Measurements from ENCODE around the gene KCTD2. TPM values are rescaled to one million over a fixed set of nuclear protein-coding genes. Genes with fewer than 3 reads are reported as not detected.

KCTD2 gene
- total and polyA plus RNA-seq, 9 of the 15 experiments (the other 6 are each of a cell fraction or from before 2014, with no cell fraction given), result 1.7 to 32.9 (median 15.8) TPM

GRCh38 chr17:75097865-75098264 is 50.8 kb downstream of the KCTD2 start:
- no peak for ATAC-seq
- BruUV-seq (replicated peaks), result no TSS peak
- Histone ChIP-seq H3K27me3 (ENCODE audit: control insufficient read depth in 2 of 2, insufficient read depth in 2 of 2, low read length in 2 of 2) (no peaks in the 10 kb centered on the region), H3K27ac (ENCODE audit: extremely low read depth, low read depth, low read length) (no peak overlapping the region), H3K4me2 (ENCODE audit: insufficient read depth, low read length) (no peak overlapping the region), H3K9me3 (replicated peaks; ENCODE audit: control insufficient read depth, insufficient read depth, low read depth, low read length) (no peaks in the 10 kb centered on the region), H3K9me1 (ENCODE audit: control insufficient read depth, insufficient read depth, low read length) (no peaks in the 10 kb centered on the region), H3K4me3 (no peak overlapping the region), H4K20me1 (replicated peaks; ENCODE audit: control insufficient read depth, insufficient read depth, low read length) (no peaks in the 10 kb centered on the region), H3K79me2 (ENCODE audit: control insufficient read depth, insufficient read depth, low read length) (no peaks in the 10 kb centered on the region), H3K4me1 (replicated peaks in 1 of 2; ENCODE audit: control insufficient read depth in 2 of 2, insufficient read depth in 2 of 2, low read length in 2 of 2) (peaks cover 23 to 54% of the 10 kb centered on the region in 2 experiments; a peak in 4 of 5 replicates), H3K36me3 (ENCODE audit: control insufficient read depth, insufficient read depth, low read length) (no peaks in the 10 kb centered on the region), H2AFZ (ENCODE audit: low read depth, low read length) (no peak overlapping the region), H3K9ac (ENCODE audit: insufficient read depth in 1 of 2, low read depth in 2 of 2, low read length in 2 of 2) (peak overlapping the region; percentile 14 to 60; a peak in 1 of 4 replicates)
- ChIA-PET CTCF (ENCODE audit: low intra/inter-chr PET ratio) (no interaction called here), POLR2A (interaction anchor here (0.7 to 0.9 kb wide), 2 partner anchors 12 to 52 kb away, joined by 3 read pairs; partner anchors contain the start of gene ARMC7)
- no peak for DNase-seq (ENCODE audit: extremely low read depth in 1 of 4, low spot score in 3 of 4)
- in situ Hi-C loops (cut with MboI), result no loop called here
- 95% methylated on average over 7 of the region's 7 CpGs for WGBS (ENCODE audit: insufficient coverage, low coverage, missing lambda C conversion rate)
- TF ChIP-seq NR4A1 (CRISPR knock-in tag; IDR thresholded peaks at IDR 0.05) (no peak), NR4A1 (tag; IDR thresholded peaks at IDR 0.05) (no peak), GABPB1 (CRISPR knock-in tag; IDR thresholded peaks at IDR 0.05) (no peak), SP1 (CRISPR knock-in tag; IDR thresholded peaks at IDR 0.05) (no peak), ATF7 (IDR thresholded peaks at IDR 0.05) (no peak), ZNF121 (CRISPR knock-in tag; conservative IDR thresholded peaks at IDR 0.05) (no peak), MBD2 (IDR thresholded peaks at IDR 0.05; ENCODE audit: borderline replicate concordance, low read depth) (no peak), HLTF (IDR thresholded peaks at IDR 0.05) (no peak), ZNF311 (CRISPR knock-in tag; IDR thresholded peaks at IDR 0.05) (no peak), GATAD2B (IDR thresholded peaks at IDR 0.05; ENCODE audit: borderline replicate concordance) (no peak), ZNF263 (CRISPR knock-in tag; IDR thresholded peaks at IDR 0.05; ENCODE audit: borderline replicate concordance) (no peak), E2F5 (CRISPR knock-in tag; IDR thresholded peaks at IDR 0.05) (no peak), PHB (CRISPR knock-in tag; IDR thresholded peaks at IDR 0.05) (no peak), U2AF1 (optimal IDR thresholded peaks at IDR 0.05; ENCODE audit: low read depth, low read length) (no peak), TRIM24 (IDR thresholded peaks at IDR 0.05) (no peak), RBM34 (IDR thresholded peaks at IDR 0.05; ENCODE audit: borderline replicate concordance, insufficient read depth, low read length) (no peak)
- FAIRE-seq, result no peak
- intact Hi-C loops (cut with micrococcal nuclease), result no loop called here
